ENCODE data around the gene MDH2.
"Not testable (repeated sequence)": the region's sequence is repeated elsewhere in the genome, so short reads cannot be mapped to it uniquely, and the experiment has no call there.

The MDH2 gene

DNA sequence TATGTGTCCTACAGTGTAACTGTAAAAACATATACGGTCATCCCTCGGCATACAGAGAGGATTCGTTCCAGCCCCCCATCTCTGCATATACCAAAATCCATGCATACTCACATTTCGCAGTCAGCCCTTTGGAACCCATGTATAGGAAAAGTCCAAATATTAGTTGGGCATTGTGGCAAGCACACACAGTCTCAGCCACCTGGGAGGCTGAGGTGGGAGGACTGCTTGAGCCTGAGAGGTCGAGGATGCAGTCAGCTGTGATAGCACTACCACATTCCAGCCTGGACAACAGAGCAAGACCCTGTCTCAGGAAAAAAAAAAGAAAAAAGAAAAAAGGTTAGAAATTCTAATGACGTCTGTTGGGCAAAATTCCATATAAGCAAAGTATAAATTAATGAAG is 29.1 kb downstream of the MDH2 start:
- Histone ChIP-seq H3K36me3 (no peaks in the 10 kb centered on the region), H3K27me3 (no peaks in the 10 kb centered on the region), H3K4me3 (no peak overlapping the region), H3K9me3 (peaks cover 0 to 10% (median 10%) of the 10 kb centered on the region in 3 donors), H3K27ac (no peak overlapping the region), H3K4me1 (no peaks in the 10 kb centered on the region)
- TF ChIP-seq, protein P1, sequence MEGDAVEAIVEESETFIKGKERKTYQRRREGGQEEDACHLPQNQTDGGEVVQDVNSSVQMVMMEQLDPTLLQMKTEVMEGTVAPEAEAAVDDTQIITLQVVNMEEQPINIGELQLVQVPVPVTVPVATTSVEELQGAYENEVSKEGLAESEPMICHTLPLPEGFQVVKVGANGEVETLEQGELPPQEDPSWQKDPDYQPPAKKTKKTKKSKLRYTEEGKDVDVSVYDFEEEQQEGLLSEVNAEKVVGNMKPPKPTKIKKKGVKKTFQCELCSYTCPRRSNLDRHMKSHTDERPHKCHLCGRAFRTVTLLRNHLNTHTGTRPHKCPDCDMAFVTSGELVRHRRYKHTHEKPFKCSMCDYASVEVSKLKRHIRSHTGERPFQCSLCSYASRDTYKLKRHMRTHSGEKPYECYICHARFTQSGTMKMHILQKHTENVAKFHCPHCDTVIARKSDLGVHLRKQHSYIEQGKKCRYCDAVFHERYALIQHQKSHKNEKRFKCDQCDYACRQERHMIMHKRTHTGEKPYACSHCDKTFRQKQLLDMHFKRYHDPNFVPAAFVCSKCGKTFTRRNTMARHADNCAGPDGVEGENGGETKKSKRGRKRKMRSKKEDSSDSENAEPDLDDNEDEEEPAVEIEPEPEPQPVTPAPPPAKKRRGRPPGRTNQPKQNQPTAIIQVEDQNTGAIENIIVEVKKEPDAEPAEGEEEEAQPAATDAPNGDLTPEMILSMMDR (IDR thresholded peaks at IDR 0.05), result no peak
- intact Hi-C loops (cut with DNase I; ENCODE audit: low total_unique reads), result no loop called here
- no peak for DNase-seq

DNA sequence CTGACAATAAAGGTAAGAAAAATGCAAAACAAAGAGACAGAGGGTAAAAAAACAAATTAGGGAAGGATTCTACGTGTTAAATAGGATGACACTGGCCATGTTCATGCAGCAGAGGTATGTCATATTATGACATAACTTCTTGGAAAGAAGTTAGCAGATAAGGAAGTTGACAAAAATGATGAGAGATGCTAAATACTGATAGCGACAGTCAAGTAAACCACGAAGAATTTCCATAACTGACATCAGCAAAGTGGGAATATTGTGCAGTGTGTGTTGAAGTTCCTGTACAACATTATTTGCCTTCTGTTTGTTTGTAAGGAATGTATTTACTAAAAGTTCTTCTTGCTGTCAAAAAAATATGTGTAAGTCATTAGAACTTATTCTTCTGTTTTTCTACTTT is 29.5 kb downstream of the MDH2 start:
- H3K4me1 ChIP-seq, result no peaks in the 10 kb centered on the region
- intact Hi-C loops (cut with DNase I; ENCODE audit: low total_unique reads), result no loop called here
- H3K27ac ChIP-seq, result no peak overlapping the region
- peaks cover 0 to 10% (median 10%) of the 10 kb centered on the region in 3 donors for H3K9me3 ChIP-seq
- no peaks in the 10 kb centered on the region for H3K36me3 ChIP-seq
- DNase-seq, result no peak
- no peaks in the 10 kb centered on the region for H3K27me3 ChIP-seq
- TF ChIP-seq, protein P1 (IDR thresholded peaks at IDR 0.05), result no peak
- H3K4me3 ChIP-seq, result no peak overlapping the region

DNA sequence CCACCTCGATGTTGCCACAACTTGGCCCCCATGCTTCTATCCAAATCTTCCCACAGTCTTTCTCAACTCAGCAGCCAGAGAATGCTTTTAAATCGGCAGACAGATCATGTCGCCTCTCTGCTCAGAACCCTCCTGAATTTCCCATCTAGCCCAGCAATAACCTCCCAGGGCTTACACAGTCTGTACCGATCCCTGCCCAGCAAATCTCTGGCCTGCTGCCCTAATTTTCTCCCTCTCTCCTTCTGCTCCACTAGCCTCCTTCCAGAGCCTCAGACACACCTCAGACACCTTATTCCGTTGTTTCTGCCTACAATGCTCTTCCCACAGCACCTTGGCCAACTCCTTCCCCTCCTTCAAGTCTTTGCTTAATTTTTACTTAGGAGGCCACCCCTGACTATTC is 32.3 kb downstream of the MDH2 start:
- TF ChIP-seq, protein P1 (IDR thresholded peaks at IDR 0.05), result no peak
- Histone ChIP-seq H3K9me3 (peaks cover 0 to 5% (median 2%) of the 10 kb centered on the region in 3 donors), H3K4me1 (no peaks in the 10 kb centered on the region), H3K36me3 (no peaks in the 10 kb centered on the region), H3K27ac (no peak overlapping the region), H3K27me3 (no peaks in the 10 kb centered on the region), H3K4me3 (no peak overlapping the region)
- no peak for DNase-seq
- intact Hi-C loops (cut with DNase I; ENCODE audit: low total_unique reads), result no loop called here

DNA sequence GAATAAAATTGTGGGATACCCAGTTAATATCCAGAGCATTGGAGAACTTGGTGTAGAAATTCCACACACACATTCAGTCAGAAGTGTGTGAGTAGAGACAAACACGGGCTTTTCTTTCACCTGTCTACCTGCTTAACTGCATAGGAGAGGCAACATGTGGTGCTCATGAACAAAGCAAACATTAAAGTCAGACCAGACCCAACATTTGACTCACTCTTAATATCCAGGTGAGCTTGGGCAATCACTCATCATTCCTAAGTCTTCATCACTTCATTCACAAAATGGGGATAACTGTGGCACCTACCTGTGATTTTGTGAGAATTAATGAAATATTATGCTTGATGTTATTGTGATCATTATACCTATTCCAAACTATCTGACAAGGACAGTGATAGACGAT is 36.2 kb downstream of the MDH2 start:
- intact Hi-C loops (cut with DNase I; ENCODE audit: low total_unique reads); DNase-seq; H3K9me3 ChIP-seq; H3K27ac ChIP-seq; H3K4me1 ChIP-seq; H3K27me3 ChIP-seq; H3K36me3 ChIP-seq; H3K4me3 ChIP-seq: not testable (repeated sequence)

DNA sequence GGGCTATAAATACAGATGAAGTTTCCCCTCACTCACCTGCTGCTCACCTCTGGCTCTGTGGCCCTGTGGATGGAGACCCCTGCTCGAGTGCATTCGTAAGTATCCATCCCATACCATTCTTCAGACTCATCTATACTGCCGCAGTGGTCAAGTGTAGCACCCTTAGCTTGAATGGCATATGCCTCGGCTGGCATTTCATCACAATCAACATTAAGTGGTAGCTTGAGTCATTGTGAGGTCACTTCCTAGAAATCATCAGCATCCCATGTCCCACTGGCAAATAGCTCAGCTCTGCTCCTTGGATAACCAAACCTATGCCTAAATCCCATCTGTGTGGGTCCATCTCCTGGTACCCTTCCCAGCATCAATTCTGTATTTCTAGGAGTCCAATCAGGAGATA is 38.2 kb downstream of the MDH2 start:
- Histone ChIP-seq H3K27me3 (peaks cover 0 to 4% of the 10 kb centered on the region in 2 donors), H3K9me3 (no peaks in the 10 kb centered on the region), H3K36me3 (no peaks in the 10 kb centered on the region), H3K27ac (no peak overlapping the region), H3K4me1 (no peaks in the 10 kb centered on the region), H3K4me3 (no peak overlapping the region)
- intact Hi-C loops (cut with DNase I; ENCODE audit: low total_unique reads), result no loop called here
- TF ChIP-seq, protein P1 (IDR thresholded peaks at IDR 0.05), result no peak
- no peak for DNase-seq

DNA sequence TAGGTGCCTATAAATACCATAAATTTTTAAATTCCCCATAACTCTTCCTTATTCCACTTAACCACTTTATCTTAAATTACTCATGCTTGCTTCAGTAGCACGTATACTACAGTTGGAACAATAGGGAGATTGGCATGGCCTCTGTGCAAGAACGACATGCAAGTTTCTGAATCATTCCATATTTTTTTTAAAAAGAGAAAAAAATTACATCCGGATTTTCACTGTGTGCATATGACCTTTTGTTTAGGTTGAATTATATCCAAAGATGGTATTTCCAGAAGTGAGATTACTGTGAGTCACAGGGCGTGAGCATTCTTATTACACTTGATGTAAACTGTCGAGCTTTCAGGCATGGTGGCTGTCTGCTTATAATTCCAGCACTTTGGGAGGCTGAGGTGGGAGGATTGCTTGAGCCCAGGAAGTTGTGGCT is 39.5 kb downstream of the MDH2 start:
- H3K4me1 ChIP-seq; H3K4me3 ChIP-seq; DNase-seq; intact Hi-C loops (cut with DNase I; ENCODE audit: low total_unique reads); H3K36me3 ChIP-seq; H3K27me3 ChIP-seq; H3K27ac ChIP-seq; H3K9me3 ChIP-seq: not testable (repeated sequence)

DNA sequence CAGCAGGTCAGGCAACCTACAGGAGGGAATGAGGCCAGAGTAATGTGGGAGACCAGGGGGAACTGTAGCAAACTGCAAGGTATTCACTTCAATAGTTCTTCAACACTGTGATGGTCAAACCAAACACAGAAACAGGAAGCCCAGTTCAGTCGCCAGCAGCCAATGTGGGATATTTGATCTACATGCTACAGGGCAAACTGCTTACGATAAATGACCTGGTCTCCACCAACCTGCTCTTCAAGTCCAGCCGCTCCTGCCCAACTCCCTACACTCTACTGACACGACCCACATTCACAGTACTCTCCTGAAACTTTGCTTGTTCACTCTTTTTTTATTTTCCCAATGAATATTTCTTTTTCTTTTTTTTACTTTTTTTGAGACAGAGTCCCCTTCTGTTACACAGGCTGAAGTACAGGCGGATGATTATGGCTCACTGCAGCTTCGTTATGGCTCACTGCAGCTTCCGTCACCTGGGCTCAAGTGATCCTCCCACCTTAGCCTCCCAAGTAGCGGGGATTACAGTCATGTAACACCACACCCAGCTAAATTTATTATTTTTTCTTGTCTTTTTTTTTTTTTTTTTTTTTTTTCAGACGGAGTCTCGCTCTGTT is 42.1 kb downstream of the MDH2 start:
- intact Hi-C loops (cut with DNase I; ENCODE audit: low total_unique reads), result no loop called here
- Histone ChIP-seq H3K27me3 (peaks cover 0 to 16% of the 10 kb centered on the region in 2 donors), H3K27ac (no peak overlapping the region), H3K4me1 (no peaks in the 10 kb centered on the region), H3K9me3 (no peaks in the 10 kb centered on the region), H3K4me3 (no peak overlapping the region), H3K36me3 (no peaks in the 10 kb centered on the region)
- TF ChIP-seq, protein P1 (IDR thresholded peaks at IDR 0.05), result no peak
- DNase-seq, result no peak
